Loucy (cell line): Measurements from ENCODE around the gene IL1B.

Experiments used
- H2AFZ ChIP-seq: fragments of 200-600 bp; sonication (generic); 2 replicates; pipeline ENCODE4 v1.6.0; 2016; ENCODE audit warnings: antibody characterized with exemption, mild to moderate bottlenecking, low read length, moderate library complexity
- H3F3A ChIP-seq: fragments of 200-600 bp; 2 replicates; pipeline ENCODE4 v1.6.0; 2016; ENCODE audit warnings: antibody characterized with exemption, low read depth, mild to moderate bottlenecking
- H3K27me3 ChIP-seq: fragments of 200-600 bp; sonication (generic); 2 replicates; pipeline ENCODE4 v1.6.1; 2014; ENCODE audit warnings: low read length, mild to moderate bottlenecking; ENCODE audit not compliant: insufficient read depth, poor library complexity, severe bottlenecking
- H3K36me3 ChIP-seq: fragments of 200-600 bp; sonication (generic); 2 replicates; pipeline ENCODE4 v1.6.1; 2016; ENCODE audit warnings: low read length; ENCODE audit not compliant: insufficient read depth
- H3K4me1 ChIP-seq: fragments of 200-600 bp; sonication (generic); 2 replicates; pipeline ENCODE4 v1.5.1; 2014; ENCODE audit warnings: low read length, mild to moderate bottlenecking; ENCODE audit not compliant: insufficient read depth, poor library complexity, severe bottlenecking
- H3K4me2 ChIP-seq: fragments of 200-600 bp; sonication (generic); 2 replicates; pipeline ENCODE4 v1.6.0; 2014; ENCODE audit warnings: antibody characterized with exemption, low read length, low read depth, mild to moderate bottlenecking; ENCODE audit not compliant: poor library complexity, severe bottlenecking
- H3K4me3 ChIP-seq: fragments of 200-600 bp; sonication (generic); 2 replicates; pipeline ENCODE4 v1.5.1; 2014; ENCODE audit warnings: low read length, mild to moderate bottlenecking, mixed read lengths; ENCODE audit not compliant: poor library complexity, severe bottlenecking
- H3K79me2 ChIP-seq: fragments of 200-600 bp; sonication (generic); 2 replicates; pipeline ENCODE4 v1.6.1; 2014; ENCODE audit warnings: low read length; ENCODE audit not compliant: insufficient read depth
- H3K9ac ChIP-seq: fragments of 200-600 bp; sonication (generic); 2 replicates; pipeline ENCODE4 v1.6.0; 2014; ENCODE audit warnings: mild to moderate bottlenecking, low read depth, low read length, moderate library complexity; ENCODE audit not compliant: poor library complexity, severe bottlenecking
- H3K9me2 ChIP-seq: fragments of 200-600 bp; sonication (generic); replicated peaks from 2 replicates; pipeline ENCODE4 v1.6.1; 2016; ENCODE audit warnings: low read depth, low read length, mixed read lengths
- H3K9me3 ChIP-seq: fragments of 200-600 bp; sonication (generic); 2 replicates; pipeline ENCODE4 v1.6.1; 2014; ENCODE audit warnings: mild to moderate bottlenecking, antibody characterized with exemption, low read length, low read depth; ENCODE audit not compliant: insufficient read depth
- H4K20me1 ChIP-seq: fragments of 200-600 bp; sonication (generic); 2 replicates; pipeline ENCODE4 v1.6.0; 2014; ENCODE audit warnings: antibody characterized with exemption, low read length, mild to moderate bottlenecking; ENCODE audit not compliant: insufficient read depth, poor library complexity, severe bottlenecking
- CTCF ChIP-seq: fragments of 200-600 bp; sonication (generic); conservative IDR thresholded peaks from 2 replicates; pipeline ENCODE4 v1.5.1; 2014; ENCODE audit warnings: mild to moderate bottlenecking, antibody characterized with exemption, low read length
- EZH2phosphoT487 ChIP-seq: fragments of 200-600 bp; IDR thresholded peaks from 2 replicates; pipeline ENCODE4 v1.6.1; 2018; ENCODE audit warnings: antibody characterized with exemption, mild to moderate bottlenecking, moderate library complexity, borderline replicate concordance

IL1B gene

GRCh38 chr2:112789186-112789585 is 47.4 kb downstream of the IL1B start:
- no peaks in the 10 kb centered on the region for H3K36me3 ChIP-seq
- no peaks in the 10 kb centered on the region for H3K27me3 ChIP-seq
- H3K4me3 ChIP-seq: no peak overlapping the region
- no peak overlapping the region for H3K9ac ChIP-seq
- no peaks in the 10 kb centered on the region for H3K9me2 ChIP-seq
- H3K9me3 ChIP-seq: no peaks in the 10 kb centered on the region
- H3F3A ChIP-seq: no peaks in the 10 kb centered on the region
- no peaks in the 10 kb centered on the region for H4K20me1 ChIP-seq
- TF ChIP-seq EZH2phosphoT487 (no peak), CTCF (no peak)
- peaks cover 1% of the 10 kb centered on the region for H3K4me1 ChIP-seq
- H3K79me2 ChIP-seq: no peaks in the 10 kb centered on the region
- H2AFZ ChIP-seq: no peak overlapping the region
- H3K4me2 ChIP-seq: no peak overlapping the region

GRCh38 chr2:112788653-112789052 is 47.9 kb downstream of the IL1B start:
- H4K20me1 ChIP-seq: no peaks in the 10 kb centered on the region
- no peaks in the 10 kb centered on the region for H3K9me2 ChIP-seq
- H3K27me3 ChIP-seq: no peaks in the 10 kb centered on the region
- TF ChIP-seq CTCF (no peak), EZH2phosphoT487 (no peak)
- H3K36me3 ChIP-seq: no peaks in the 10 kb centered on the region
- no peaks in the 10 kb centered on the region for H3F3A ChIP-seq
- H2AFZ ChIP-seq: no peak overlapping the region
- no peak overlapping the region for H3K9ac ChIP-seq
- H3K4me1 ChIP-seq: no peaks in the 10 kb centered on the region
- H3K79me2 ChIP-seq: no peaks in the 10 kb centered on the region
- H3K4me3 ChIP-seq: no peak overlapping the region
- H3K4me2 ChIP-seq: no peak overlapping the region
- H3K9me3 ChIP-seq: no peaks in the 10 kb centered on the region

GRCh38 chr2:112787729-112788393 is 48.7 kb downstream of the IL1B start:
- no peaks in the 10 kb centered on the region for H3K36me3 ChIP-seq
- H3K9me2 ChIP-seq: no peaks in the 10 kb centered on the region
- no peaks in the 10 kb centered on the region for H4K20me1 ChIP-seq
- H3K9me3 ChIP-seq: no peaks in the 10 kb centered on the region
- TF ChIP-seq CTCF (no peak), EZH2phosphoT487 (no peak)
- H3K9ac ChIP-seq: no peak overlapping the region
- H3K4me2 ChIP-seq: no peak overlapping the region
- H3K4me3 ChIP-seq: no peak overlapping the region
- no peaks in the 10 kb centered on the region for H3F3A ChIP-seq
- no peaks in the 10 kb centered on the region for H3K27me3 ChIP-seq
- H2AFZ ChIP-seq: no peak overlapping the region
- H3K79me2 ChIP-seq: no peaks in the 10 kb centered on the region
- H3K4me1 ChIP-seq: no peaks in the 10 kb centered on the region
